GM21576 (cell line): Measurements from ENCODE around the gene TXNL1.
"Not testable (repeated sequence)": the region's sequence is repeated elsewhere in the genome, so short reads cannot be mapped to it uniquely, and the experiment has no call there.

Experiments
- ATAC-seq: cut with Tn5 transposase; IDR thresholded peaks from one replicate; pipeline ENCODE4 v1.9.1; 2021; ENCODE audit warnings: mild to moderate bottlenecking, moderate library complexity; ENCODE audit not compliant: unreplicated experiment

The TXNL1 gene

GRCh38 chr18:56645415-56646016 is 7.1 kb upstream of the TXNL1 start:
- ATAC-seq: no peak

DNA sequence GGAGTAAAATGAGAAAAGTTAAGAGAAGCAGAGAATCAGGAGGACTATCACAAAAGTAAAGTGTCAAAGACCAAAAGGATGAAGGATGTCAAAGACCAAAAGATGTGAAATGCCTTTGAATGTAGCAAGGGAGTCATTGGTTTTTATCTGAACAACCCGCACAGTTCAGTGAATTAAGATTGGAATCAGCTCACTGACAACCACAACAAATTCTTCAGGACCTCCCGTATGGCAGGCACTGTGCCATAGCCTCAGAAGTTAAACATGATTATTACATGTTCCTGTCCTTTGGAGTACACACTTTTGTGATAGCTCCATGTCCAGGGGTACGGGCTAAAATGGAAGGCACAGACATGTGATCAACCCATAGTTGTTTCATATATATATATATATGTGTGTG is 5.0 kb upstream of the TXNL1 start:
- no peak for ATAC-seq

GRCh38 chr18:56641714-56642337 is 3.4 kb upstream of the TXNL1 start:
- no peak for ATAC-seq

- no peak for ATAC-seq
Observed at GRCh38 chr18:56639571-56639970, 1.2 kb upstream of the TXNL1 start.

- ATAC-seq: no peak
Observed at GRCh38 chr18:56639104-56639381, 651 bp upstream of the TXNL1 start.

GRCh38 chr18:56637711-56638231 is 621 bp downstream of the TXNL1 start:
- ATAC-seq: peak; percentile 12

DNA sequence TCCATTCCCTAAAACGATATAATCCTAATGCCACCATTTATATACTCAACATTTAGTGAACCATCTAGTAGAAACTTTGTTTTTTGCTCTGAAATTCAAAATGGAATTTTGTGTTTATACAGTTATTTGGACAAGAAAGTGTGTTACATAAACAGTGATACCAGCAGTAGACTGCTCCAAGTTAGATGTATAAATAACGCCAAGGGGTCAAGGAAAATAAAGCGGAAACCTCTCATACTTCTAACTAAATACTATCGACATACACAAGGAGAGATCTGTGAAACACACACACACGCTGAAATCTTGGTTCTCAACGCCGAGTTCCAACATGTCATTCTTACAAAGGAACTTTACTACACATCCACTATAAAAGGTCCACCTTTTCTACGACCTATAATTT is 1.2 kb downstream of the TXNL1 start:
- ATAC-seq: no peak

- no peak for ATAC-seq
Observed at GRCh38 chr18:56635007-56635406, 3.4 kb downstream of the TXNL1 start.

DNA sequence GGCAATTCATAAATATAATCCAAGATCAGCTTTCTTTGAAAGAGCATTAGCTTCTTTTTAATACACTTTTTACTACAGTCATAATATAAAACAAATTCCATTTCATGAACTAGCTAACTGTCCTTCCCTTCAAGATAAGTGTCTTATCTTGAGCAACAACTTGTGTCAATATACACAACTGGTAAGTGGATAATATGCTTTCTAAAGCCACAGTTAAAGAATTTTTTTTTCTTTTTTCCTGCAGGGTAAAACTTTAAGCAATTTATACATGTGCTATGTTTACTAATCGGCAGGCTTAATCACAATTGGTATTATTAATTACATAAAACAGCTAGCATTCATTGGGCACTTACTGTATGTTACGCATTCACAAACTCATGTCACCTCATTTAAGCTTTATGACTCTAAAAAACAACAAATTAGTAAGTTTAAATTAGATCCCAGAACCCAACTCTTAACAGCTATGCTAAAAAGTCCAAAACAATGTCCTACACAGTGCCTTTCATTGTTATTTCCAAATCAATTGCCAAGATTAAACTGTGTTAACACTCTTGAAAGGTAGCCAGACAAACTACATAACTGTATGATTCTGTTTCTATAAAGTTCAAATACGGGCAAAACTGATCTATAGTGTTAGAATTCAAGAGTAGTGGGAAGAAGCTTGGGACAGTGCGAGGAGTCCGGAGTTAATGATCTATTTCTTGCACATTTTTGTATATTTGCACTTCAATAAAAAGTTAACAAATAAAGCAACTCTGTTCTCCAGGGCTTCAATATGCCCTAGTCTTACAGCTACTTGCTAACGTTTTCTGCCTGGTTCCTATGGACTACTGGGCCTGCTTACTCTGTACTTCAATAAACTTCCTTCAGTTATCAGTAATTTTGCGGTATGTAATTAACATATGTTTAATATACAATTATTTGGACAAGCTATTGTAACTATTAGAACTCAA is 6.0 kb downstream of the TXNL1 start:
- ATAC-seq: no peak

DNA sequence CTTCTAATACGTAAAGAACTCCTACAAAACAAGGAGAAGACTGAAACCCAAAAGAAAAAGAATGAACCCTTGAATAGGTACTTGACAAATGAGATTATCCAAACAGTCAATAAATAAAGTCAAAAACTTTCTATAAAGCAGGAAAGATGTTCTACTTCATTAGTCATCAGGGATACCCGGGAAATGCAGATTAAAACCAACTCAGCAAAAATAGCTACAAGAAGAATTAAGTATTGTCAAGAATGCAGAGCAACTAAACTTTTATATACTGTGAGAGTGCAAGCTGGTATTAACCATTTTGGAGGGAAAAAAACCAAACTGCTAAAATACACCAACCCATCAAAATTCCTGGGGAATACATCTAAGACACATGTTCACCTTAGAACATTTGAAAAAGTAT is 10.4 kb downstream of the TXNL1 start:
- ATAC-seq: no peak

GRCh38 chr18:56615738-56616520 is 22.5 kb downstream of the TXNL1 start:
- no peak for ATAC-seq

DNA sequence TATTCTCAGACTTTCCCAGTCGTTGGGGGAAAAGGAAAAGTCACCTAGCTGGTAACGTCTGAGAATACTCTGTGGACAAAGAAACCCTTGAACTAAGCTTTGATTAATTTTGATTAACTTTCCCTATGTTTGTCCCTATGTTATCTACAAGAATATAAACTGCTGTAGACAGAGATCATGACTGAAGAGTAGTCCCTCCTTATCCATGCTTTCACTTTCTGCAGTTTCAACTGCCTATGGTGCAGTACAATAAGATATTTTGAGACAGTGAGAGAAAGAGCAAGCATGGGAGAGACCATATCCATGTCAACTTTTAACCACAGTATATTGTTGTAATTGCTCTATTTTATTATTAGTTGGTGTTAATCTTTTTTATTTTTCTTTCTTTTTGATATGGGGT is 31.8 kb downstream of the TXNL1 start:
- ATAC-seq: no peak

DNA sequence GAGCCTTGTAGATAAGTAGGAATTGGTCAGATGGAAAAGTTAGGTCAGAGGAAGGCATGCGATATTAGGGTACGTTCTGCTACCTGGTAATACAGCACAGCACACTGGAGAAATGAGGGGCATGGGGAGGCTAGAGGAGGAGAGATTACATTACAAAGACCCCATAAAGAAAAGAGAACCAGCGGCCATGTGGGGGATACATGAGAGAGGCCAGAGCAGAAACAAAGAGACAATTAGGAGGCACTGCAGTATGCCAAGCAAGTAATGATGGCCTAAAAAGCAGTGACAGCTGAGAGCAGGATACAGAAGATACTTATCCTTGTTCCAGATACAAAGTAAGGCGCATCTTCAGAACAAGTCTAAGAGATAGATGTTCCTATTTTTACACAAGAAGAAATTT is 40.0 kb downstream of the TXNL1 start:
- no peak for ATAC-seq

GRCh38 chr18:56593906-56594305 is 44.5 kb downstream of the TXNL1 start:
- no peak for ATAC-seq

GRCh38 chr18:56580026-56580425 is 58.4 kb downstream of the TXNL1 start:
- ATAC-seq: no peak

DNA sequence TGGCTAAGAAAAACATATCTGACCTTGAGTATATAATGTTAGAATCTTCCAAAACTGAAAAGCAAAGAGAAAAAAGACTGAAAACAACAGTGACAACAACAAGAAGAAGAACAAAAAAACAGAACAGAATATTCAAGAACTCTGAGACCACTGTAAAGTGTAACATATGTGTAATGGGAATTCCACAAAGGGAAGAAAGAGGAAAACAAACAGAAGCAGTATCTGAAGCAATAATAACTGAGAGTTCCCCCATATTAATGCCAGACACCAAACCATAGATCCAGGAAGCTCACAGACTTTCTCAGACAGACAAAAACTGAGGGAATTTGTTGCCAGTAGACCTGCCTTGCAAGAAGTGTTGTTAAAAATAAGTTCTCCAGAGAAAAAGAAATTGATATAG is 58.9 kb downstream of the TXNL1 start:
- no peak for ATAC-seq

DNA sequence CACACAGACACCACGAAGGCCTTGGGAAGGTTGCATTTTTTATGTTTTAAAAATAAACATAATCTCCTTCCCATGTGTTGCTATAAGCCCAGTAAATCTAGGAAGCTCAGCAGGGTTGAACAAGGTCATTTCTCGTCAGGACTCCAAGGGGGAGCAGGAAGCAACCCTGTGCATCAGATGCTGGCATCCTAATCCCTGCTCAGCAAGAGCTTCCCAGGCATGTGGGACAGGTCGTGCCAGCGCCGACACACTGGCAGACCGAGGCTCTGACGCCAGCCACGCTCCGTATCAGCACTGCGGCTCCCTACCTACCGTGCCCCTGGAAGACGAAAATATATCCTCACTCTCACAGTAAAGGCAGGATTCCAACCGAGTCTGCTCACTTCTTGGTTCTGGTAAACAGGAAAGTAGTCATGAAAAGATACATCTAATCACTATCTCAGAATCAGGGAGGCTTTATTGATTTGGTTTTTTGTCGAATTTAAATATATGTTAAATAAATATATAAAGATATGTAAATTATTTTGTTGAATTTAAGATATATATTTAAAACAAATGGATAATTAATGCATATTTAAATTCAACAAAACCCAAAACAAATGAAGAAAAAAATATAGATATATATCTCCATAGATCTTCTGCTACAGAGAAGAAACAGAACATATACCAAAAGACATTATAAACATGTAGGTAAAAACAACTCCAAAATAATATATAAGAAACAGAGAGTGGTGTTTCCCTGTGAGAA is 61.4 kb downstream of the TXNL1 start:
- no peak for ATAC-seq

GRCh38 chr18:56575819-56576663 is 62.4 kb downstream of the TXNL1 start:
- ATAC-seq: no peak

DNA sequence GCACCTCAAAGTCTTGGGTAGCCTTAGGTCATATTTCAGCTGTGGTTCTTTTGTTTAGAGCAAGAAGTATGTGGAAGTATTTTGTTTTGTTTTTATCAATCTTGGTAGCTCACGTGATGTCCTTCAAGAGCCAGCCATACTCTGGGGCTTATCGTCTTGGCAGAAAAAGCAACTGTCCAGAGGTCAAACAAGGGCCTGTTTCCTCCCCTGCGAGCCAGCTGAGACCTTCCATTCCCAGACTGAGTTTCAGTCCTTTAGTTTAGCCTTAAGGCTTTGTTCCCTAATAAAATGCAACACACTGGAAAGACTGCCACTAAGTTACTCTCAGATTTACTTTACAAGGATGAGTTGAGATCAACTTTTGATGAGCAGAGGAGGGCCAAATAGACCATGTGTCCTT is 63.5 kb downstream of the TXNL1 start:
- ATAC-seq: no peak

DNA sequence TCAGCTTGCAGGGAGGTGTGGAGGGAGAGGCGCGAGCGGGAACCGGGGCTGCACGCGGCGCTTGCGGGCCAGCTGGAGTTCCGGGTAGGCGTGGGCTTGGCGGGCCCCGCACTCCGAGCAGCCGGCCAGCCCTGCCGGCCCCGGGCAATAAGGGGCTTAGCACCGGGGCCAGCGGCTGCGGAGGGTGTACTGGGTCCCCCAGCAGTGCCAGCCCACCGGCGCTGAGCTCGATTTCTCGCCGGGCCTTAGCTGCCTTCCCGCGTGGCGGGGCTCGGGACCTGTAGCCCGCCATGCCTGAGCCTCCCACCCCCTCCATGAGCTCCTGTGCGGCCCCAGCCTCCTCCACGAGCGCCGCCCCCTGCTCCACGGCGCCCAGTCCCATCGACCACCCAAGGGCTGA is 66.1 kb downstream of the TXNL1 start:
- ATAC-seq: not testable (repeated sequence)
